Neural cell (in vitro differentiated cells): ENCODE results near the gene TYSND1.

ENCODE experiments used
- CTCF ChIP-seq: fragments of 450-650 bp; IDR thresholded peaks from 2 replicates; pipeline ENCODE4 v1.5.1; 2014; ENCODE audit warnings: antibody characterized with exemption, mild to moderate bottlenecking, moderate library complexity; ENCODE audit not compliant: poor library complexity, severe bottlenecking
- EP300 ChIP-seq: fragments of 450-650 bp; conservative IDR thresholded peaks from 2 replicates; pipeline ENCODE4 v1.6.1; 2014; ENCODE audit warnings: antibody characterized with exemption, mild to moderate bottlenecking, moderate library complexity; ENCODE audit not compliant: poor library complexity, severe bottlenecking
- EZH2 ChIP-seq: fragments of 200-600, 300-800 bp; shearing (Covaris generic), sonication (generic); IDR thresholded peaks from 2 replicates; pipeline ENCODE4 v1.6.1; 2014; ENCODE audit warnings: antibody characterized with exemption, low read length, borderline replicate concordance, mild to moderate bottlenecking; ENCODE audit not compliant: insufficient read depth, poor library complexity, severe bottlenecking
- MXI1 ChIP-seq: fragments of 450-650 bp; conservative IDR thresholded peaks from 2 replicates; pipeline ENCODE4 v1.6.1; 2014; ENCODE audit warnings: antibody characterized with exemption, mild to moderate bottlenecking; ENCODE audit not compliant: poor library complexity, severe bottlenecking
- POLR2AphosphoS5 ChIP-seq: IDR thresholded peaks from 2 replicates; pipeline ENCODE4 v1.6.1; 2012
- RAD21 ChIP-seq: fragments of 450-650 bp; conservative IDR thresholded peaks from 2 replicates; pipeline ENCODE4 v1.6.1; 2014; ENCODE audit warnings: antibody characterized with exemption, mild to moderate bottlenecking, moderate library complexity
- REST ChIP-seq: IDR thresholded peaks from 2 replicates; pipeline ENCODE4 v1.6.1; 2012; ENCODE audit warnings: borderline replicate concordance
- SMC3 ChIP-seq: fragments of 450-650 bp; conservative IDR thresholded peaks from 2 replicates; pipeline ENCODE4 v1.6.1; 2014; ENCODE audit warnings: antibody characterized with exemption, mild to moderate bottlenecking, moderate library complexity; ENCODE audit not compliant: poor library complexity
- TAF1 ChIP-seq: IDR thresholded peaks from 2 replicates; pipeline ENCODE4 v1.6.1; 2012; ENCODE audit warnings: low read depth

- TF ChIP-seq REST (no peak), CTCF (no peak), EZH2 (no peak), EP300 (no peak), TAF1 (no peak), POLR2AphosphoS5 (no peak), RAD21 (no peak), MXI1 (no peak), SMC3 (no peak)
These were observed 53.1 kb downstream of the TYSND1 start for GRCh38 chr10:70093335-70093944.
